ENCODE data around the gene KATNB1. TPM values are rescaled to one million over a fixed set of nuclear protein-coding genes. Genes with fewer than 3 reads are reported as not detected.

Gene KATNB1
- polyA plus RNA-seq, 3 donors = 19.9 to 20.1 (median 20.1) TPM

GRCh38 chr16:57754354-57755060 lies 18.9 kb downstream of the KATNB1 start:
- DNase-seq (ENCODE audit: low read depth in 3 of 3, low spot score in 2 of 3) = no peak

- DNase-seq (ENCODE audit: low read depth in 3 of 3, low spot score in 2 of 3) = no peak
These were observed 19.6 kb downstream of the KATNB1 start for GRCh38 chr16:57755061-57755684.

GRCh38 chr16:57755726-57756423 lies 20.3 kb downstream of the KATNB1 start:
- DNase-seq (ENCODE audit: low read depth in 3 of 3, low spot score in 2 of 3) = no peak

DNA sequence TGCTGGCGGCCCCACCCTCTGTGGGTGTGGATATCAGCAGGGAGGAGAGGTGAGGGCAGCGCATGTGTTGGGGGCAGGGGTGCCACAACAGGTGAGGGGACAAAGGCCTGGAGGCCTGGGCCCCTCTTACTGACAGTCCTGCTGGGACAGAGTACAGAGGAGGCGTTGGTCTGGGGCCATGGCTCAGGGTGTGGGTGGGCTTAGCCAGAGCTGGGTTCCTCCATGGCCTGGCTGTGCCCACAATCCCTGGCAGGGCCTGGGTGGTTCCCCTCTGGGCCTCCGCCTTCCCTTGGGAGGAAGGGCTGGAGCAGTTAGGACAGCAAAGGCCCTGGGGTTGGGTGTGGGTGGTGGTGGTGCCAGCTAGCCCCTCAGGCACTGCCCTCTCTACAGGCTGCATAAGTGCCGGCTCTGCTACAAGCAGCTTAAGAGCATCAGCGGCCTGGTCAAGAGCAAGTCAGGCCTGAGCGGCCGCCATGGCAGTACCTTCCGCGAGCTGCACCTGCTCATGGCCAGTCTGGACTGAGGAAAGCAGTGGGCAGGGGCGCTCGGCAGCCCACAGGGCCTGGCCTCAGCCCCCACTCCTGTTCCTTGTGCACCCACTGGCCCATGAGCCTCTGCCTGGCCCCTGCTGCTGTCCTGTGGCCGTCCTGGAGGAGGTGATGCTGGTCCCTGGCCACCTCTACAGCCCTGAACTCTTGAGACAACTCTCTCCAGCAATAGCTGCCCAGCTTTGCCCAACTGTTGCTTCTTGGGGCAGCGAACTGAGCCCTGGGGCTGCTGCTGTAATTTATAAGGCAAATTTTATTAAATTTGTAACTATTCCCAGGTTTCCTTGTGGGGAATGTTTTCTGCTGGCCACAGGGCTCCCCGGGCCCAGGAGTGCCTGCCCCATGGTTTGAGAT lies 21.1 kb downstream of the KATNB1 start:
- DNase-seq (ENCODE audit: low read depth in 3 of 3, low spot score in 2 of 3) = no peak

- DNase-seq (ENCODE audit: low read depth in 3 of 3, low spot score in 2 of 3) = peak in 1 of 3 donors; percentile 40
These were observed 21.8 kb downstream of the KATNB1 start for GRCh38 chr16:57757326-57757786.

- no peak for DNase-seq (ENCODE audit: low read depth in 3 of 3, low spot score in 2 of 3)
These were observed 22.3 kb downstream of the KATNB1 start for GRCh38 chr16:57757883-57758282.

DNA sequence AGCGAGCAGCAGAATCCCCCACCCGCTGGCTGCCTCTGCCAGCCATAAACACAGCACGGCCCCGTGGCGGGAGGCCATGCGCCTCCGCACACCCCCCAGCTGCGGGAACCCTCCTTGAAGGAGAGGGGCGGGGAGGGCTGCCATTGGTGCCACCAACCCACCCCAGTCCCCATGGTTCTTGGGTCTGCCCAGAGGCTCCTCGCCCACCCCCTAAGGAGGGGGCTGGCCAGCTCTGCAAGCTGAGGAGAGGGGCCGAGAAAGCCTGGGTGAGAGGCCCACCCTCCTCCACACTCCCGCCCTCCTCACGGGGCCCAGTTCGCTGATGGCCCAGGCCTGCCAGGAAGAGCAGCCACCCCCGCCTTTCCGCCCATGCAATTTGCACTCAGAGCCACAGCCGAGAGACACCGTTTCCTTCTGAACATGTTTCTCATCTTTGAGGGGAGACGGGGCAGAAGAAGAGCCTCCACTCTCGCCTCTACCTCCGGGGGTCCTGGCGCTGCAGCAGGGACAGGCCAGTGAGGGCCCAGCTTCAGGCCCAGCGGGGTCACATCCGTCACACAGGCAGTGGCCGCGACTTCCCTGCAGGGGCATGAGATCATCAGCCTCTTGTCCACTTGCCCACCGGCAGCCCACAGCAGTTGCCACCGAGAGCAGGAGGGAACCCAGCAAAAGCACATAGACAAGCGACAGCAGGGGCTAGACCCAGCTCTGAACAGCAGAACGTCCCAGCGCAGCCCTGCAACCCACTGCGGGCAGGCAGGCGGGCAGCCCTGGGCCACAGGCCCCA lies 23.0 kb downstream of the KATNB1 start:
- DNase-seq (ENCODE audit: low read depth in 3 of 3, low spot score in 2 of 3) = no peak

GRCh38 chr16:57759131-57759530 lies 23.6 kb downstream of the KATNB1 start:
- no peak for DNase-seq (ENCODE audit: low read depth in 3 of 3, low spot score in 2 of 3)

DNA sequence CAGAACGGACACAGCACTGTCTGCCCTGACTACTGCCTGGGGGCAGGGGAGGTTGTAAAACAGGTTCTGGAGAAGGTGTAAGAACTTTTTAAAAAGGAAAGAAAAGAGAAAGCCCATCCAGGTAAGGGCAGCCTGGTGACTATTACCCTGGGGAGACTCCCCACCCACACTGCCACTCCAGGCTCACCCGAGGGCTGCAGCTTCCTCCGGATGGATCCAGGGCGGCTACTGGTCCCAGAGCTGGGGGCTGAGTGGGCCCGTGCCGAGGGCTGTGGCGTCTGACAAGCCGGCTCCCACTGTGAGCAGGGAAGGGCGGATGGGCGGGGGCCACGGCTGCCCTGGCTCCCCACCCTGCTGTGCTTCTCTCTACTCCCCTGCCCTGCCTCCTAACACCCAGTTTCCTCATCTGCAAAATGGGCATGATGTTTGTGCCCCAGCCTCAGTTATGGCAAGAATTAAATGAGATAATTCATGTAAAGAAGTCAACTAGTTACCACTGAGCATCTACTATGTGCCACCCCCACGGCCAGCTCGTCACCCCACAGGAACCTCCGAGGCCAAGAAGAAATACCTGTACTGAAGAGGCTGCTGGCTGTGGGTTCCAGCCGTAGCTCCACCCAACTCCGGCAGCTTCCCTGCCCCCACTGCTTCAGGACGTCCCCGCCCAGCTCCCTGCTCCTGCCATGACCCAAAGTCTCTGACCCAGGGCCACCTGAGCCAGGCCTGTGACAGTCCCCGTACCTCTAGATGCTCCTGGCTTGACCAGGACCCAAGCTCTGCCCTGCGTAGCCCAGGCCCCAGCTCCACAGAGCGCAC lies 24.2 kb downstream of the KATNB1 start:
- no peak for DNase-seq (ENCODE audit: low read depth in 3 of 3, low spot score in 2 of 3)

DNA sequence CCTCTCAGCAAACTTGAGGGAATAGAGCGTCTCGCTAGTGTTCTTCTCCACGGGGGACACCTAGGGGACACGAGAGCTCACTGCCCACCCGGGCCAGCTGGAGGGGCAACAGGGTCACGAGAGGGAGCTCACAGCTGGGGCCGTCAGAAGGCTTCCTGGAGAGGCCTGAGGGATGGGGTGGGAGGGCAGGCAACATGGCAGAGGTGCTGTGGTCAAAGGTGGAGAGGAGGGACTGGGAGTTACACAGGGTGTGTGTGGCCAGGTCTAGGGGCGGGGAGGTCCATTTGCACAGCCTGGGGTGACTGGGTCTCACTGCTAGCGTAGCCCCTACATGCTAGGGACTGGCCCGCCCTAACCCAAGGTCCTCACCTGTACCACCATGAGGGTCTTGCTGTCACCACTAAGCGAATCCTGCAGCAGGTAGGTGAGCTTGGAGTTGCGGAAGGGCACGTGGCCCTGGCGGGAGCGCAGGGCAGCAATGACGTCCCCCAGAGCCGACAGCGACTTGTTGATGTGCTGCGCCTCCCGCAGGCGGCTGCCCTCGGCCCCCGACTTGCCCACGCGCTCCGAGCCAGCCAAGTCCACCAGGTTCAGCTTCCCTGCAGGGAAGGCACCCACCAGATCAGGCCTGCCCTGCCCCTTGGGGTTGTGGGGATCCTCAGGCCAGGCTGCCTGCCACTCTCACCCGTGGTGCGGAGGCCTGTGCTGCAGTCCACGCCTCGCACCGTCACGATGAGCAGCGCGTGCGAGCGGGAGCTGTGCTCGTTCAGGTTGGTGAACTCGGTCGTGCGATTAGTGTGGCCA lies 25.0 kb downstream of the KATNB1 start:
- DNase-seq (ENCODE audit: low read depth in 3 of 3, low spot score in 2 of 3) = no peak

- DNase-seq (ENCODE audit: low read depth in 3 of 3, low spot score in 2 of 3) = no peak
These were observed 25.7 kb downstream of the KATNB1 start for GRCh38 chr16:57761301-57761700.

GRCh38 chr16:57761957-57762356 lies 26.4 kb downstream of the KATNB1 start:
- no peak for DNase-seq (ENCODE audit: low read depth in 3 of 3, low spot score in 2 of 3)

- DNase-seq (ENCODE audit: low read depth in 3 of 3, low spot score in 2 of 3) = no peak
These were observed 26.9 kb downstream of the KATNB1 start for GRCh38 chr16:57762365-57763040.

DNA sequence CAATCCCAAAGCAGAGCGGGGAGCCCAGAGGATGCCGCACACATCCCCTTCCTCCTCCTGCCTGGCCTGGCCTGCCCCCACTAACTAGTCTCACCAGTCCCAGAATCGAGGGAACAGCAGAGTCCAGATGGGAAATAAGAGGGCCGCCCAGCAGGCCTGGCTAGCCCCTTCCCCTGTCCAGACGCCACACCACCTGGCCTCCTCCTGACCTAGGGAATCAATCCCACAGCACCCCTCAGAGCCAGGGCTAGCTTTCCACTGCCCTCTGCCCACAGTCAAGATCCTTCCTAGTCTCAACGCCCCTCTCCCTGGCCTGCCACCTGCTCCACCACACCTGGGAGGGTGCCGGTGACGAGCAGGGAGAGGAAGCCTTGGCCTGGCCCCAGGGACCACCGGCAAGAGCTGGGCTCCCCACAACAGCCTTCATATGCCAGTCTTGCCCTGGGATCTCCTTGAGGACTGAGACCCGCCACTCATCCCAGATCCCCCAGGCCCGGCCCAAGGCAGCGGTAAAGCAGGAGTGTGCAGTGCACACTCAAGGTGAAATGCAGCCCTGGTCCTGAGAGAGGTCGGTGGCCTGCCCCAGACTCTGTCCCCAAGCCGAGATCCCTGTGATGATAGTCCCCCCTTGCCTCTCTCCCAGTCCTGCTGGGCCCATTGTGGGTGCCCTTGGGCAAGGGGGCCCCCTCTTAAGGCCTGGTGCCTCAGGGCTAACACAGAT lies 27.9 kb downstream of the KATNB1 start:
- no peak for DNase-seq (ENCODE audit: low read depth in 3 of 3, low spot score in 2 of 3)

GRCh38 chr16:57764006-57764340 lies 28.4 kb downstream of the KATNB1 start:
- no peak for DNase-seq (ENCODE audit: low read depth in 3 of 3, low spot score in 2 of 3)

GRCh38 chr16:57764341-57765159 lies 29.0 kb downstream of the KATNB1 start:
- DNase-seq (ENCODE audit: low read depth in 3 of 3, low spot score in 2 of 3) = no peak

Data from right renal cortex interstitium (tissue), 3 donors.